Measurements from ENCODE around the gene MPG.

Gene MPG

GRCh38 chr16:97822-98221, 19.8 kb downstream of the MPG start:
- no peak for DNase-seq (ENCODE audit: low read depth)
- no peak for TF ChIP-seq CTCF (IDR thresholded peaks at IDR 0.05; ENCODE audit: insufficient read depth, low read depth, low read length, missing control alignments)
- H3K4me3 ChIP-seq (ENCODE audit: low read depth, low read length) = no peak overlapping the region

- H3K4me3 ChIP-seq (ENCODE audit: low read depth, low read length) = no peak overlapping the region
- TF ChIP-seq CTCF (IDR thresholded peaks at IDR 0.05; ENCODE audit: insufficient read depth, low read depth, low read length, missing control alignments) = no peak
- DNase-seq (ENCODE audit: low read depth) = no peak
Observed at GRCh38 chr16:100989-101388, 23.0 kb downstream of the MPG start.

- no peak for DNase-seq (ENCODE audit: low read depth)
- no peak for TF ChIP-seq CTCF (IDR thresholded peaks at IDR 0.05; ENCODE audit: insufficient read depth, low read depth, low read length, missing control alignments)
- H3K4me3 ChIP-seq (ENCODE audit: low read depth, low read length) = no peak overlapping the region
Observed at GRCh38 chr16:101586-101985, 23.6 kb downstream of the MPG start.

- DNase-seq (ENCODE audit: low read depth) = no peak
- H3K4me3 ChIP-seq (ENCODE audit: low read depth, low read length) = no peak overlapping the region
- no peak for TF ChIP-seq CTCF (IDR thresholded peaks at IDR 0.05; ENCODE audit: insufficient read depth, low read depth, low read length, missing control alignments)
Observed at GRCh38 chr16:102060-102855, 24.2 kb downstream of the MPG start.

GRCh38 chr16:104355-104754, 26.3 kb downstream of the MPG start:
- H3K4me3 ChIP-seq (ENCODE audit: low read depth, low read length) = no peak overlapping the region
- no peak for TF ChIP-seq CTCF (IDR thresholded peaks at IDR 0.05; ENCODE audit: insufficient read depth, low read depth, low read length, missing control alignments)
- DNase-seq (ENCODE audit: low read depth) = no peak

GRCh38 chr16:104928-105327, 26.9 kb downstream of the MPG start:
- no peak for DNase-seq (ENCODE audit: low read depth)
- TF ChIP-seq CTCF (IDR thresholded peaks at IDR 0.05; ENCODE audit: insufficient read depth, low read depth, low read length, missing control alignments) = no peak
- no peak overlapping the region for H3K4me3 ChIP-seq (ENCODE audit: low read depth, low read length)

GRCh38 chr16:105521-105920, 27.5 kb downstream of the MPG start:
- no peak overlapping the region for H3K4me3 ChIP-seq (ENCODE audit: low read depth, low read length)
- no peak for DNase-seq (ENCODE audit: low read depth)
- TF ChIP-seq CTCF (IDR thresholded peaks at IDR 0.05; ENCODE audit: insufficient read depth, low read depth, low read length, missing control alignments) = no peak
